Osteoblast (primary cell): ENCODE results near the gene ITCH. TPM values are rescaled to one million over a fixed set of nuclear protein-coding genes. Genes with fewer than 3 reads are reported as not detected.
A peak's percentile ranks its signal among the peaks of the same experiment; 100 is the strongest.
"Not testable (repeated sequence)": the region's sequence is repeated elsewhere in the genome, so short reads cannot be mapped to it uniquely, and the experiment has no call there.

Experiments
- DNase-seq: peaks from one replicate; pipeline ENCODE4 v3.0.0; 2011; ENCODE audit warnings: low spot score, mixed read lengths; ENCODE audit not compliant: insufficient read length; ENCODE audit errors: missing footprints
- H2AFZ ChIP-seq: 2 replicates; pipeline ENCODE4 v1.6.0; 2011; ENCODE audit warnings: mild to moderate bottlenecking, low read length
- H3K27ac ChIP-seq: 2 replicates; pipeline ENCODE4 v1.5.1; 2011; ENCODE audit warnings: mild to moderate bottlenecking, low read depth, low read length, moderate library complexity
- H3K27me3 ChIP-seq: 2 replicates; pipeline ENCODE4 v1.6.0; 2012; ENCODE audit warnings: mild to moderate bottlenecking, control low read depth, inconsistent platforms, low read length, moderate library complexity; ENCODE audit not compliant: insufficient read depth
- H3K36me3 ChIP-seq: 2 replicates; pipeline ENCODE4 v1.5.1; 2011; ENCODE audit warnings: mild to moderate bottlenecking, low read length, control low read depth, moderate library complexity; ENCODE audit not compliant: insufficient read depth
- H3K4me1 ChIP-seq: 2 replicates; pipeline ENCODE4 v1.5.1; 2011; ENCODE audit warnings: mild to moderate bottlenecking, low read length, control low read depth, moderate library complexity; ENCODE audit not compliant: insufficient read depth
- H3K4me2 ChIP-seq: 2 replicates; pipeline ENCODE4 v1.6.0; 2011; ENCODE audit warnings: mild to moderate bottlenecking, low read length; ENCODE audit not compliant: insufficient read depth
- H3K4me3 ChIP-seq: fragments of 200-600 bp; sonication (generic); 3 replicates; pipeline ENCODE4 v1.5.1; 2012; ENCODE audit warnings: mild to moderate bottlenecking, low read length, inconsistent platforms; ENCODE audit not compliant: insufficient read depth
- H3K79me2 ChIP-seq: 2 replicates; pipeline ENCODE4 v1.6.0; 2012; ENCODE audit warnings: mild to moderate bottlenecking, low read length, control low read depth, inconsistent platforms; ENCODE audit not compliant: insufficient read depth
- H3K9me3 ChIP-seq: 2 replicates; pipeline ENCODE4 v1.5.1; 2011; ENCODE audit warnings: low read depth, low read length, control low read depth
- H4K20me1 ChIP-seq: 2 replicates; pipeline ENCODE4 v1.6.0; 2012; ENCODE audit warnings: mild to moderate bottlenecking, low read length, control low read depth; ENCODE audit not compliant: insufficient read depth
- total RNA-seq: library from RNA; depleted of rRNA; stranded (reverse); fragments of >200 nt; gene quantifications from 2 replicates; pipeline ENCODE4 v1.2.3, GENCODE V29; 2012
- TF ChIP-seq, protein P1 (sequence below): IDR thresholded peaks from 2 replicates; pipeline ENCODE4 v1.5.1; 2011; ENCODE audit warnings: mild to moderate bottlenecking, low read depth, low read length, moderate library complexity; ENCODE audit errors: extremely low read depth

Gene ITCH
- total RNA-seq, 1 donor = 79.3 TPM

- Histone ChIP-seq H2AFZ (no peak overlapping the region), H3K4me2 (no peak overlapping the region), H3K9me3 (no peaks in the 10 kb centered on the region)
Measured at GRCh38 chr20:34347571-34347970, 15.5 kb upstream of the ITCH start.

GRCh38 chr20:34350095-34350494 lies 13.0 kb upstream of the ITCH start:
- no peaks in the 10 kb centered on the region for H3K9me3 ChIP-seq
- no peaks in the 10 kb centered on the region for H3K27me3 ChIP-seq
- H3K4me2 ChIP-seq = no peak overlapping the region
- no peaks in the 10 kb centered on the region for H3K79me2 ChIP-seq
- no peak overlapping the region for H3K27ac ChIP-seq
- no peaks in the 10 kb centered on the region for H4K20me1 ChIP-seq
- TF ChIP-seq, protein P1, sequence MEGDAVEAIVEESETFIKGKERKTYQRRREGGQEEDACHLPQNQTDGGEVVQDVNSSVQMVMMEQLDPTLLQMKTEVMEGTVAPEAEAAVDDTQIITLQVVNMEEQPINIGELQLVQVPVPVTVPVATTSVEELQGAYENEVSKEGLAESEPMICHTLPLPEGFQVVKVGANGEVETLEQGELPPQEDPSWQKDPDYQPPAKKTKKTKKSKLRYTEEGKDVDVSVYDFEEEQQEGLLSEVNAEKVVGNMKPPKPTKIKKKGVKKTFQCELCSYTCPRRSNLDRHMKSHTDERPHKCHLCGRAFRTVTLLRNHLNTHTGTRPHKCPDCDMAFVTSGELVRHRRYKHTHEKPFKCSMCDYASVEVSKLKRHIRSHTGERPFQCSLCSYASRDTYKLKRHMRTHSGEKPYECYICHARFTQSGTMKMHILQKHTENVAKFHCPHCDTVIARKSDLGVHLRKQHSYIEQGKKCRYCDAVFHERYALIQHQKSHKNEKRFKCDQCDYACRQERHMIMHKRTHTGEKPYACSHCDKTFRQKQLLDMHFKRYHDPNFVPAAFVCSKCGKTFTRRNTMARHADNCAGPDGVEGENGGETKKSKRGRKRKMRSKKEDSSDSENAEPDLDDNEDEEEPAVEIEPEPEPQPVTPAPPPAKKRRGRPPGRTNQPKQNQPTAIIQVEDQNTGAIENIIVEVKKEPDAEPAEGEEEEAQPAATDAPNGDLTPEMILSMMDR = no peak
- no peak overlapping the region for H2AFZ ChIP-seq
- no peak overlapping the region for H3K4me3 ChIP-seq
- no peaks in the 10 kb centered on the region for H3K36me3 ChIP-seq
- H3K4me1 ChIP-seq = peaks cover 4% of the 10 kb centered on the region
- DNase-seq = no peak

More at GRCh38 chr20:34347571-34347970, 15.5 kb upstream of the ITCH start:
- no peak for DNase-seq
- Histone ChIP-seq H3K79me2 (no peaks in the 10 kb centered on the region), H3K36me3 (no peaks in the 10 kb centered on the region), H3K4me1 (peaks cover 4% of the 10 kb centered on the region), H3K27ac (no peak overlapping the region), H3K4me3 (no peak overlapping the region), H3K27me3 (no peaks in the 10 kb centered on the region), H4K20me1 (no peaks in the 10 kb centered on the region)
- TF ChIP-seq, protein P1 = no peak

DNA sequence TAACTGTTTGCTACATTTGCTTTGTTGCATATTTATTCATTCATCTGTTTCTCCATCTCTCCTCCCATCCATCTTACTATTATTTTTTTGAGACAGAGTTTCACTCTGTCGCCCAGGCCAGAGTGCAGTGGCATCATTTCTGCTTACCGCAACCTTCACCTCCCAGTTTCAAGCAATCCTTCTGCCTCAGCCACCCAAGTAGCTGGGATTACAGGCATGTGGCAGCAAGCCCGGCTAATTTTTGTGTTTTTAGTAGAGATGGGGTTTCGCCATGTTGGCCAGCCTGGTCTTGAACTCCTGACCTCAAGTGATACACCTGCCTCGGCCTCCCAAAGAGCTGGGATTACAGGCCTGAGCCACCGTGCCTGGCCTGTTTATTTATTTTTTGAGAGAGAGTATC lies 9.6 kb upstream of the ITCH start:
- not testable (repeated sequence) for H3K4me1 ChIP-seq, H3K9me3 ChIP-seq, H3K79me2 ChIP-seq, H3K27me3 ChIP-seq, H3K27ac ChIP-seq, H2AFZ ChIP-seq, H3K4me3 ChIP-seq, H3K36me3 ChIP-seq, DNase-seq, H3K4me2 ChIP-seq, H4K20me1 ChIP-seq

- Histone ChIP-seq H3K36me3 (no peaks in the 10 kb centered on the region), H3K4me3 (no peak overlapping the region), H2AFZ (peak overlapping the region; percentile 35), H3K27ac (no peak overlapping the region), H3K27me3 (no peaks in the 10 kb centered on the region), H4K20me1 (no peaks in the 10 kb centered on the region), H3K9me3 (no peaks in the 10 kb centered on the region), H3K79me2 (no peaks in the 10 kb centered on the region), H3K4me1 (no peaks in the 10 kb centered on the region), H3K4me2 (no peak overlapping the region)
- DNase-seq = no peak
- TF ChIP-seq, protein P1 = no peak
Measured at GRCh38 chr20:34355427-34355826, 7.6 kb upstream of the ITCH start.

GRCh38 chr20:34359729-34360128 lies 3.3 kb upstream of the ITCH start:
- not testable (repeated sequence) for H3K9me3 ChIP-seq
- peaks cover 17% of the 10 kb centered on the region for H3K79me2 ChIP-seq

More at GRCh38 chr20:34359729-34360128, 3.3 kb upstream of the ITCH start:
- not testable (repeated sequence) for H3K27me3 ChIP-seq, H3K4me1 ChIP-seq, H2AFZ ChIP-seq, H3K36me3 ChIP-seq, H4K20me1 ChIP-seq, H3K27ac ChIP-seq, H3K4me3 ChIP-seq, DNase-seq, H3K4me2 ChIP-seq
